GM23338 (cell line): ENCODE measurements around the gene AK3. TPM values are rescaled to one million over a fixed set of nuclear protein-coding genes. Genes with fewer than 3 reads are reported as not detected.
A peak's percentile ranks its signal among the peaks of the same experiment; 100 is the strongest.

ENCODE experiments used
- ATAC-seq: fragments of 200-7000 bp; cut with Tn5 transposase; 3 replicates; pipeline ENCODE4 v1.9.1; 2020
- DNase-seq: peaks from one replicate; pipeline ENCODE4 v3.0.0-alpha.2; 2015; ENCODE audit warnings: low spot score
- H2AFZ ChIP-seq: fragments of 200-600 bp; sonication (generic); 2 replicates; pipeline ENCODE4 v1.8.0; 2016; ENCODE audit warnings: antibody characterized with exemption, mild to moderate bottlenecking, moderate library complexity
- H3F3A ChIP-seq: fragments of 200-600 bp; sonication (generic); replicated peaks from 2 replicates; pipeline ENCODE4 v1.8.0; 2017; ENCODE audit warnings: antibody characterized with exemption, mixed run types, low read depth
- H3K27ac ChIP-seq: fragments of 200-600 bp; sonication (generic); 2 replicates; pipeline ENCODE4 v1.6.1; 2016; ENCODE audit warnings: low read depth
- H3K27me3 ChIP-seq: fragments of 200-600 bp; sonication (generic); 2 replicates; pipeline ENCODE4 v1.8.0; 2016; ENCODE audit warnings: mild to moderate bottlenecking, mixed run types, moderate library complexity; ENCODE audit not compliant: insufficient read depth
- H3K36me3 ChIP-seq: fragments of 200-600 bp; sonication (generic); 2 replicates; pipeline ENCODE4 v1.8.0; 2016; ENCODE audit warnings: mild to moderate bottlenecking; ENCODE audit not compliant: insufficient read depth
- H3K4me1 ChIP-seq: fragments of 200-600 bp; sonication (generic); 2 replicates; pipeline ENCODE4 v1.8.0; 2016; ENCODE audit warnings: mild to moderate bottlenecking, moderate library complexity; ENCODE audit not compliant: insufficient read depth
- H3K4me2 ChIP-seq: fragments of 200-600 bp; sonication (generic); 2 replicates; pipeline ENCODE4 v1.7.1; 2017; ENCODE audit warnings: mixed run types
- H3K4me3 ChIP-seq: fragments of 200-600 bp; sonication (generic); 2 replicates; pipeline ENCODE4 v1.6.1; 2016; ENCODE audit warnings: mixed run types
- H3K79me2 ChIP-seq: fragments of 200-600 bp; sonication (generic); replicated peaks from 2 replicates; pipeline ENCODE4 v1.8.0; 2017; ENCODE audit warnings: mild to moderate bottlenecking; ENCODE audit not compliant: insufficient read depth
- H3K9me2 ChIP-seq: fragments of 200-600 bp; sonication (generic); 2 replicates; pipeline ENCODE4 v1.8.0; 2017; ENCODE audit not compliant: insufficient read depth
- H4K20me1 ChIP-seq: fragments of 200-600 bp; sonication (generic); replicated peaks from 2 replicates; pipeline ENCODE4 v1.8.0; 2017; ENCODE audit warnings: mild to moderate bottlenecking; ENCODE audit not compliant: insufficient read depth
- H3K27ac Mint-ChIP-seq: 2 replicates; pipeline ENCODE4 v1.8.0; 2020; ENCODE audit warnings: inconsistent platforms, mild to moderate bottlenecking, moderate library complexity, mixed read lengths
- H3K27me3 Mint-ChIP-seq: 3 replicates; pipeline ENCODE4 v1.8.0; 2022; ENCODE audit warnings: low read depth, mild to moderate bottlenecking, moderate library complexity, mixed read lengths, inconsistent platforms; ENCODE audit not compliant: insufficient read depth, poor library complexity
- H3K36me3 Mint-ChIP-seq: 3 replicates; pipeline ENCODE4 v1.8.0; 2021; ENCODE audit warnings: low read depth, mild to moderate bottlenecking, inconsistent platforms, moderate library complexity, mixed read lengths
- H3K4me1 Mint-ChIP-seq: 3 replicates; pipeline ENCODE4 v1.8.0; 2020; ENCODE audit warnings: mild to moderate bottlenecking, inconsistent platforms, mixed read lengths
- H3K4me3 Mint-ChIP-seq: 3 replicates; pipeline ENCODE4 v1.8.0; 2021; ENCODE audit warnings: moderate library complexity, mild to moderate bottlenecking, inconsistent platforms, mixed read lengths
- H3K9me3 Mint-ChIP-seq: 3 replicates; pipeline ENCODE4 v1.8.0; 2020; ENCODE audit warnings: moderate library complexity, mild to moderate bottlenecking, inconsistent platforms, mixed read lengths
- CTCF ChIP-seq, 2 experiments: fragments of 200-600 bp in 1 of 2; sonication (generic) in 1 of 2; conservative IDR thresholded peaks; 2 replicates each; pipeline versions ENCODE4 v1.5.1 to v1.6.1; 2016 to 2017; ENCODE audit warnings: antibody characterized with exemption in 2 of 2, low read depth in 2 of 2, mild to moderate bottlenecking in 2 of 2, moderate library complexity in 1 of 2
- EZH2phosphoT487 ChIP-seq: fragments of 200-600 bp; sonication (generic); IDR thresholded peaks from one replicate; pipeline ENCODE4 v1.8.1; 2018; ENCODE audit warnings: antibody characterized with exemption; ENCODE audit not compliant: unreplicated experiment
- NANOG ChIP-seq: IDR thresholded peaks from 2 replicates; pipeline ENCODE4 v1.6.1; 2016; ENCODE audit warnings: antibody characterized with exemption, borderline replicate concordance
- POLR2AphosphoS5 ChIP-seq: IDR thresholded peaks from 2 replicates; pipeline ENCODE4 v1.6.1; 2016; ENCODE audit warnings: antibody characterized with exemption, low read depth
- polyA plus RNA-seq: library from polyadenylated mRNA; unstranded; fragments of >200 nt; fragmentation: Nextera tagmentation; extraction: Ambion mirVana; gene quantifications from 2 replicates; pipeline ENCODE4 v1.2.1, GENCODE V29; 2016
- total RNA-seq: library from RNA; depleted of rRNA; stranded (reverse); fragments of >200 nt; shearing (Covaris generic); gene quantifications from 2 replicates; pipeline ENCODE4 v1.2.3, GENCODE V29; 2014
- TF ChIP-seq, protein P1 (sequence below): fragments of 250-450 bp; sonication (Bioruptor Pico); IDR thresholded peaks from 2 replicates; pipeline ENCODE4 v1.5.0; 2020; ENCODE audit warnings: mild to moderate bottlenecking, moderate library complexity

AK3 gene
- total and polyA plus RNA-seq, 2 experiments from 2014 or later: 30.1 to 40.2 TPM

DNA sequence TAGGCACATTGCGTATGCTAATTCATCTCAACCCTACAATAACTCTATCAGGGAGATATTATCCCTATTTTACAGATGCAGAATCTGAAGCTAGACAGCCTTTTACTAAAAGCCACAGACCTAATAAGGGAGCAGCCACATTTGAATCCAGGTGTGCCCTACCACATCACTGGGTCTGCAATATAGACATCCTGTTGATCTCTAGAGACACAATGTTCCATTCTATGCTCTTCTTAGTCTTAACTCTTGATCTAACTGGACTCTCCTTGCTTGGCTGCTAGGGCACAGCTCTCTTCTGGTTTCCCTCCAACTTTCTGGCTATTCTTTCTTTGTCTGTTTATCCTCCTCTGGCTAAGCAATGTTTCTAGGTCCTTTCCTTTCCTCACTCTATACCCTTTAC is 73.3 kb downstream of the AK3 start (continued):
- TF ChIP-seq, protein P1, sequence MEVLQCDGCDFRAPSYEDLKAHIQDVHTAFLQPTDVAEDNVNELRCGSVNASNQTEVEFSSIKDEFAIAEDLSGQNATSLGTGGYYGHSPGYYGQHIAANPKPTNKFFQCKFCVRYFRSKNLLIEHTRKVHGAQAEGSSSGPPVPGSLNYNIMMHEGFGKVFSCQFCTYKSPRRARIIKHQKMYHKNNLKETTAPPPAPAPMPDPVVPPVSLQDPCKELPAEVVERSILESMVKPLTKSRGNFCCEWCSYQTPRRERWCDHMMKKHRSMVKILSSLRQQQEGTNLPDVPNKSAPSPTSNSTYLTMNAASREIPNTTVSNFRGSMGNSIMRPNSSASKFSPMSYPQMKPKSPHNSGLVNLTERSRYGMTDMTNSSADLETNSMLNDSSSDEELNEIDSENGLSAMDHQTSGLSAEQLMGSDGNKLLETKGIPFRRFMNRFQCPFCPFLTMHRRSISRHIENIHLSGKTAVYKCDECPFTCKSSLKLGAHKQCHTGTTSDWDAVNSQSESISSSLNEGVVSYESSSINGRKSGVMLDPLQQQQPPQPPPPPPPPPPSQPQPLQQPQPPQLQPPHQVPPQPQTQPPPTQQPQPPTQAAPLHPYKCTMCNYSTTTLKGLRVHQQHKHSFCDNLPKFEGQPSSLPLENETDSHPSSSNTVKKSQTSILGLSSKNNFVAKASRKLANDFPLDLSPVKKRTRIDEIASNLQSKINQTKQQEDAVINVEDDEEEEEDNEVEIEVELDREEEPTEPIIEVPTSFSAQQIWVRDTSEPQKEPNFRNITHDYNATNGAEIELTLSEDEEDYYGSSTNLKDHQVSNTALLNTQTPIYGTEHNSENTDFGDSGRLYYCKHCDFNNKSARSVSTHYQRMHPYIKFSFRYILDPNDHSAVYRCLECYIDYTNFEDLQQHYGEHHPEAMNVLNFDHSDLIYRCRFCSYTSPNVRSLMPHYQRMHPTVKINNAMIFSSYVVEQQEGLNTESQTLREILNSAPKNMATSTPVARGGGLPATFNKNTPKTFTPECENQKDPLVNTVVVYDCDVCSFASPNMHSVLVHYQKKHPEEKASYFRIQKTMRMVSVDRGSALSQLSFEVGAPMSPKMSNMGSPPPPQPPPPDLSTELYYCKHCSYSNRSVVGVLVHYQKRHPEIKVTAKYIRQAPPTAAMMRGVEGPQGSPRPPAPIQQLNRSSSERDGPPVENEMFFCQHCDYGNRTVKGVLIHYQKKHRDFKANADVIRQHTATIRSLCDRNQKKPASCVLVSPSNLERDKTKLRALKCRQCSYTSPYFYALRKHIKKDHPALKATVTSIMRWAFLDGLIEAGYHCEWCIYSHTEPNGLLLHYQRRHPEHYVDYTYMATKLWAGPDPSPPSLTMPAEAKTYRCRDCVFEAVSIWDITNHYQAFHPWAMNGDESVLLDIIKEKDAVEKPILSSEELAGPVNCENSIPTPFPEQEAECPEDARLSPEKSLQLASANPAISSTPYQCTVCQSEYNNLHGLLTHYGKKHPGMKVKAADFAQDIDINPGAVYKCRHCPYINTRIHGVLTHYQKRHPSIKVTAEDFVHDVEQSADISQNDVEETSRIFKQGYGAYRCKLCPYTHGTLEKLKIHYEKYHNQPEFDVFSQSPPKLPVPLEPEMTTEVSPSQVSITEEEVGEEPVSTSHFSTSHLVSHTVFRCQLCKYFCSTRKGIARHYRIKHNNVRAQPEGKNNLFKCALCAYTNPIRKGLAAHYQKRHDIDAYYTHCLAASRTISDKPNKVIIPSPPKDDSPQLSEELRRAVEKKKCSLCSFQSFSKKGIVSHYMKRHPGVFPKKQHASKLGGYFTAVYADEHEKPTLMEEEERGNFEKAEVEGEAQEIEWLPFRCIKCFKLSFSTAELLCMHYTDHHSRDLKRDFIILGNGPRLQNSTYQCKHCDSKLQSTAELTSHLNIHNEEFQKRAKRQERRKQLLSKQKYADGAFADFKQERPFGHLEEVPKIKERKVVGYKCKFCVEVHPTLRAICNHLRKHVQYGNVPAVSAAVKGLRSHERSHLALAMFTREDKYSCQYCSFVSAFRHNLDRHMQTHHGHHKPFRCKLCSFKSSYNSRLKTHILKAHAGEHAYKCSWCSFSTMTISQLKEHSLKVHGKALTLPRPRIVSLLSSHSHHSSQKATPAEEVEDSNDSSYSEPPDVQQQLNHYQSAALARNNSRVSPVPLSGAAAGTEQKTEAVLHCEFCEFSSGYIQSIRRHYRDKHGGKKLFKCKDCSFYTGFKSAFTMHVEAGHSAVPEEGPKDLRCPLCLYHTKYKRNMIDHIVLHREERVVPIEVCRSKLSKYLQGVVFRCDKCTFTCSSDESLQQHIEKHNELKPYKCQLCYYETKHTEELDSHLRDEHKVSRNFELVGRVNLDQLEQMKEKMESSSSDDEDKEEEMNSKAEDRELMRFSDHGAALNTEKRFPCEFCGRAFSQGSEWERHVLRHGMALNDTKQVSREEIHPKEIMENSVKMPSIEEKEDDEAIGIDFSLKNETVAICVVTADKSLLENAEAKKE (CRISPR knock-in tag): no peak
- TF ChIP-seq EZH2phosphoT487: no peak

DNA sequence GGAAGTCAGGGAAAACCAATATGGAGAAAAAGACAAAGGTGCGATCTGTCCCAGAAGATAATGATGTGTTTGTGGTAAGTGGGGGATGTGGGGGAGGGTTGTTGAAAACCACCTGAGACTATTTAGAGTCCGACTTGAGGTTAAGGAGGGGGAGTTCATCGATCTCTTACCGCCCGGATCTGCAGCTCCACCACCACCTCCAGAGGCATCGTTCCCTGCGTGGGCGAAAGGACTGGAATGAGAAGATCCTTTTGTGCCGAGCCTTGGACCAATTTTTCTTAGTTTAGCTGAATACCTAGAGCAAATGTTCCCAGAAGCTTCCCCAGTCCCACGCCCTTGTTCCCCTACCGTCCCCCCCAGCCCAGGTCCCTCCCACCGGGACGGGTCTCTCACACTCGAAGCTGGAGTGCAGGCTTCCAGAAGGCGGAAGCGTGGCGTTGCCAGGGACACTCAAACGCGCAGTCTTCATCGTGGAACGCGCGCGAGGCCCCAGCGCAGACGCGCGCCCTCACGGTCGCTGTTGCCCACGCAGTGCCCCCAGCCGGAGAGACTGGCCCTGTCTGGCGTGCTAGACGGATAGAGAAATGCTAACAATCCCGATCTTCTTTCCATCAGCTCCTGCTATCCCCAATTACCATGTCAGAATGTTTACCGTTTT is 74.8 kb downstream of the AK3 start, which contains the start of gene SPATA6L:
SPATA6L (minus strand) TSS at position 439 of the 658 bp plus-strand sequence; CDS start at position 209, 230 bp downstream.
- no peaks in the 10 kb centered on the region for H3K9me2 ChIP-seq
- no peaks in the 10 kb centered on the region for H3F3A ChIP-seq
- Mint-ChIP-seq H3K36me3 (no peaks in the 10 kb centered on the region), H3K27ac (peak within 1 kb of the TSS; percentile 70), H3K4me1 (peaks cover 63% of the 10 kb centered on the region), H3K27me3 (peaks cover 5% of the 10 kb centered on the region), H3K9me3 (no peaks in the 10 kb centered on the region), H3K4me3 (peak within 1 kb of the TSS; percentile 75)
- peaks cover 13% of the 10 kb centered on the region; the same call in 1 of the 2 replicates for H3K79me2 ChIP-seq
- ATAC-seq (peak; percentile 4; the same call in 2 of the 3 replicates), DNase-seq (peak; percentile 61)
- no peaks in the 10 kb centered on the region for H3K36me3 ChIP-seq
- peak within 1 kb of the TSS; percentile 89 for H3K4me2 ChIP-seq
- H3K4me3 ChIP-seq: peak within 1 kb of the TSS; percentile 79
- TF ChIP-seq, protein P1 (CRISPR knock-in tag): no peak
- TF ChIP-seq POLR2AphosphoS5 (peak; percentile 38; the same call in 1 of the 2 replicates), NANOG (no peak), CTCF (conservative IDR thresholded peaks at IDR 0.05; ENCODE audit: low read depth in 2 of 2) (peak in 1 of 2 experiments; percentile 22; a peak in 2 of 4 replicates)
- H2AFZ ChIP-seq: peak within 1 kb of the TSS; percentile 73
- H3K27me3 ChIP-seq: 0 out of 2 replicates have a peak, but pooled peaks cover 2% of the 10 kb centered on the region
- no peak within 1 kb of the TSS for H3K27ac ChIP-seq
- H4K20me1 ChIP-seq: no peaks in the 10 kb centered on the region
- peaks cover 44% of the 10 kb centered on the region for H3K4me1 ChIP-seq
